Measurements from ENCODE around the gene HCRTR2.

Gene HCRTR2

GRCh38 chr6:55174211-55175026 lies at the start of gene HCRTR2:
Gene HCRTR2 (plus strand): TSS chr6:55174515. CDS start chr6:55174588, 73 bp downstream.
- H3K27ac ChIP-seq, result no peak within 1 kb of the TSS
- DNase-seq (ENCODE audit: low spot score), result no peak
- peak within 1 kb of the TSS; percentile 52 for H3K4me3 ChIP-seq
- TF ChIP-seq, protein P1, sequence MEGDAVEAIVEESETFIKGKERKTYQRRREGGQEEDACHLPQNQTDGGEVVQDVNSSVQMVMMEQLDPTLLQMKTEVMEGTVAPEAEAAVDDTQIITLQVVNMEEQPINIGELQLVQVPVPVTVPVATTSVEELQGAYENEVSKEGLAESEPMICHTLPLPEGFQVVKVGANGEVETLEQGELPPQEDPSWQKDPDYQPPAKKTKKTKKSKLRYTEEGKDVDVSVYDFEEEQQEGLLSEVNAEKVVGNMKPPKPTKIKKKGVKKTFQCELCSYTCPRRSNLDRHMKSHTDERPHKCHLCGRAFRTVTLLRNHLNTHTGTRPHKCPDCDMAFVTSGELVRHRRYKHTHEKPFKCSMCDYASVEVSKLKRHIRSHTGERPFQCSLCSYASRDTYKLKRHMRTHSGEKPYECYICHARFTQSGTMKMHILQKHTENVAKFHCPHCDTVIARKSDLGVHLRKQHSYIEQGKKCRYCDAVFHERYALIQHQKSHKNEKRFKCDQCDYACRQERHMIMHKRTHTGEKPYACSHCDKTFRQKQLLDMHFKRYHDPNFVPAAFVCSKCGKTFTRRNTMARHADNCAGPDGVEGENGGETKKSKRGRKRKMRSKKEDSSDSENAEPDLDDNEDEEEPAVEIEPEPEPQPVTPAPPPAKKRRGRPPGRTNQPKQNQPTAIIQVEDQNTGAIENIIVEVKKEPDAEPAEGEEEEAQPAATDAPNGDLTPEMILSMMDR (IDR thresholded peaks at IDR 0.05), result no peak

DNA sequence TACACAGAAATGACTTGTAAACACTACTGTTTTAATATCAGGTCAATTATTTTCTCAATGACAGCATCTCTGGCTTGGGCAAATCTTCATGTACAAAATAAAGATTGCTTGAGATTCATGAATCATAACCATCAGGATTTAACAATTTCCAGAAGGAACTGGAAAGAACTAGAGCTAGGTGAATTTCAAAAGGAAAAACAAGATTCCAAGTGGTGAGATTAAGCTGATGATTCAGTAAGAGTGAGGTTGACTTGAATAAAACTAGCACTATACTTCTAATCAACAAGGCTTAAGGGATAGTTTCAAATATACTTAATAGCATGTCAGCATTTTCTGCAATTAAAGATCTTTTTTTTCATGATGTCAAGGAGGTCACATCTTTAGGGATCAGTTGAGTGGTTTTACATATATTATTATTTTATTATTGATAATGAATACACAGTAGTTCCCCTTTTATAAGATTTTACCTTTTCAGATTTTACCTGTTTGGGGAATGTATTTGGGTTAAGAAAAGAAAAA lies 43.5 kb upstream of the HCRTR2 start:
- H3K4me3 ChIP-seq, result no peak overlapping the region
- no peak overlapping the region for H3K27ac ChIP-seq
- TF ChIP-seq, protein P1 (IDR thresholded peaks at IDR 0.05), result no peak
- DNase-seq (ENCODE audit: low spot score), result no peak

DNA sequence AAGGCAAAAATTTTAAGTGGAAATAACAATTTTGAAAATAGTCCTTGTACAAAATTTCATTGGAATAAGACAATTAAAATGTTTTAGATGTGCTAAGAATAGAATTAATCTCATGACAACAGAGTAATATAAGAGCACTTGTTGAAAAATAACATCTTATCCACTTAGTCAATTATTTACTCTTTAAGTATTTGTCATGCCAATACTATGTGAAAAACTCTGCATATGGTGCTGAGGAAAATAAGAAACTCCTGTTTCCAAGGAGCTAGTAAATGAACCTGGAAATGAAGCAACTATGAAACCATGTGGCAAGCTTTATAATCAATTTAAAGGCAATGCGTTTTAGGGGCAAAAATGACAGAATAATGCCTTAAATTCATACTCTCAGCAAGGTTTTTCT lies 42.7 kb upstream of the HCRTR2 start:
- H3K4me3 ChIP-seq, result no peak overlapping the region
- no peak for DNase-seq (ENCODE audit: low spot score)
- no peak overlapping the region for H3K27ac ChIP-seq

DNA sequence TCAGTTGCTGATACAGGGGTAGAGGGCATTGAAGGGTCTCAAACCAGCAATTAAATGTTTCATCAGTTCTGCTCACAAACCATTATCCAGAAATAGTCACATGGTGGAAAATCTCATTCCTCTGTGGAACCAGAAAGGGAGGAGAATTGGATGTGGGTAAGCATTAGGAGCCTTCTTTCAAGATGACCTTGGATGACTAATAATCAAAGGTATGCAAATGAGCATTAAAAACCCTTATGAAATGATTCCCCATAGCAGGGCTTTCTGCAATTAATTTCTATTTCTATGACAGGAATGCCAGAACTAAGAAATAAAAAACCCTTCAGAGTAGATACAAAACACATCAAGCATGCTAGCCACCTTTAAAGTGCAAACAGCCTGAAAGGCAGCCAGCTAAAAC lies 37.4 kb upstream of the HCRTR2 start:
- no peak overlapping the region for H3K27ac ChIP-seq
- H3K4me3 ChIP-seq, result no peak overlapping the region
- DNase-seq (ENCODE audit: low spot score), result no peak
- TF ChIP-seq, protein P1 (IDR thresholded peaks at IDR 0.05), result no peak

More for the DNA sequence above, 42.7 kb upstream of the HCRTR2 start:
- TF ChIP-seq, protein P1 (IDR thresholded peaks at IDR 0.05), result no peak

- DNase-seq (ENCODE audit: low spot score), result no peak
- TF ChIP-seq, protein P1 (IDR thresholded peaks at IDR 0.05), result no peak
- Histone ChIP-seq H3K4me3 (no peak overlapping the region), H3K27ac (no peak overlapping the region)
These were observed 36.2 kb upstream of the HCRTR2 start for GRCh38 chr6:55137929-55138693.

- Histone ChIP-seq H3K27ac (no peak overlapping the region), H3K4me3 (no peak overlapping the region)
- TF ChIP-seq, protein P1 (IDR thresholded peaks at IDR 0.05), result no peak
- DNase-seq (ENCODE audit: low spot score), result no peak
These were observed 32.7 kb upstream of the HCRTR2 start for GRCh38 chr6:55141611-55142010.
